Measurements from ENCODE around the gene HSD17B14. TPM values are rescaled to one million over a fixed set of nuclear protein-coding genes. Genes with fewer than 3 reads are reported as not detected.
"Not testable (repeated sequence)": the region's sequence is repeated elsewhere in the genome, so short reads cannot be mapped to it uniquely, and the experiment has no call there.

The HSD17B14 gene
- total RNA-seq, 2 experiments from 2014 or later = 0.31 TPM; not detected in 1

GRCh38 chr19:48768994-48769713, 67.1 kb downstream of the HSD17B14 start:
- Mint-ChIP-seq H3K27me3 (peaks cover 6% of the 10 kb centered on the region), H3K27ac (no peak overlapping the region), H3K36me3 (no peaks in the 10 kb centered on the region), H3K4me3 (no peak overlapping the region), H3K4me1 (ENCODE audit: low read depth) (no peaks in the 10 kb centered on the region), H3K9me3 (no peaks in the 10 kb centered on the region)
- intact Hi-C loops (cut with micrococcal nuclease) = no loop called here
- DNase-seq = no peak
- ChIA-PET CTCF (no interaction called here), POLR2A (interaction anchor here (0.7 kb wide), 2 partner anchors 10 to 32 kb away, joined by 4 to 7 read pairs; no protein-coding TSS in a partner anchor)

- CTCF ChIA-PET = interaction anchor here (0.7 kb wide), 1 partner anchor 21 kb away, joined by 3 read pairs; no protein-coding TSS in a partner anchor
- H3K36me3 Mint-ChIP-seq; H3K27me3 Mint-ChIP-seq; H3K4me1 Mint-ChIP-seq (ENCODE audit: low read depth); H3K9me3 Mint-ChIP-seq; intact Hi-C loops (cut with micrococcal nuclease); DNase-seq; H3K4me3 Mint-ChIP-seq; POLR2A ChIA-PET; H3K27ac Mint-ChIP-seq: not testable (repeated sequence)
Observed at GRCh38 chr19:48768171-48768753, 68.0 kb downstream of the HSD17B14 start.

GRCh38 chr19:48765816-48766215, 70.5 kb downstream of the HSD17B14 start:
- H3K27ac Mint-ChIP-seq; H3K9me3 Mint-ChIP-seq; H3K27me3 Mint-ChIP-seq; DNase-seq; POLR2A ChIA-PET; H3K36me3 Mint-ChIP-seq; intact Hi-C loops (cut with micrococcal nuclease); H3K4me3 Mint-ChIP-seq; H3K4me1 Mint-ChIP-seq (ENCODE audit: low read depth): not testable (repeated sequence)
- CTCF ChIA-PET = interaction anchor here (1.3 kb wide), 1 partner anchor 77 kb away, joined by 5 read pairs; no protein-coding TSS in a partner anchor

Other genes starting within 250 kb of the HSD17B14 start
- not detected for gene SPACA4, start 229.7 kb downstream of the HSD17B14 start, total RNA-seq
- gene FAM83E, start 221.4 kb downstream of the HSD17B14 start, total RNA-seq = 1 to 10 TPM; 2.2 to 2.4 TPM
- gene RPL18, start 217.3 kb downstream of the HSD17B14 start, total RNA-seq = 1,000 to 10,000 TPM; 2,095 to 2,140 TPM
- 10 to 100 TPM; 24.1 to 24.6 TPM for gene SPHK2, start 217.0 kb downstream of the HSD17B14 start, total RNA-seq
- 10 to 100 TPM in 1 of 2 experiments, 1 to 10 TPM in 1; 8.3 to 10.4 TPM for gene DBP, start 199.1 kb downstream of the HSD17B14 start, total RNA-seq
- gene CA11, start 190.3 kb downstream of the HSD17B14 start, total RNA-seq = 10 to 100 TPM; 12.7 to 15.9 TPM
- gene NTN5, start 163.5 kb downstream of the HSD17B14 start, total RNA-seq = under 1 TPM; 0.70 to 0.74 TPM
- gene FUT2, start 140.5 kb downstream of the HSD17B14 start, total RNA-seq = not detected
- gene MAMSTR, start 116.8 kb downstream of the HSD17B14 start, total RNA-seq = under 1 TPM; 0.76 to 0.85 TPM
- under 1 TPM; 0.19 TPM for gene RASIP1, start 95.9 kb downstream of the HSD17B14 start, total RNA-seq
- not detected for gene IZUMO1, start 89.6 kb downstream of the HSD17B14 start, total RNA-seq
- gene FUT1, start 83.8 kb downstream of the HSD17B14 start, total RNA-seq = under 1 TPM; 0.36 to 0.40 TPM
- gene FGF21, start 81.0 kb downstream of the HSD17B14 start, total RNA-seq = not detected
- gene BCAT2, start 25.5 kb downstream of the HSD17B14 start, total RNA-seq = 10 to 100 TPM; 59.8 to 61.5 TPM
- 10 to 100 TPM; 10.5 to 11.0 TPM for gene PLEKHA4, start 32.1 kb upstream of the HSD17B14 start, total RNA-seq
- gene PPP1R15A, start 35.9 kb upstream of the HSD17B14 start, total RNA-seq = 10 to 100 TPM; 49.7 to 52.0 TPM
- gene TULP2, start 62.3 kb upstream of the HSD17B14 start, total RNA-seq = under 1 TPM; 0.34 to 0.59 TPM
- 100 to 1,000 TPM; 154 to 159 TPM for gene NUCB1, start 63.8 kb upstream of the HSD17B14 start, total RNA-seq
- 1 to 10 TPM; 2.0 to 2.8 TPM for gene DHDH, start 97.2 kb upstream of the HSD17B14 start, total RNA-seq
- gene BAX, start 118.4 kb upstream of the HSD17B14 start, total RNA-seq = 100 to 1,000 TPM; 173 to 181 TPM
- gene FTL, start 128.8 kb upstream of the HSD17B14 start, total RNA-seq = 100 to 1,000 TPM; 870 to 900 TPM
- 10 to 100 TPM; 42.2 to 47.6 TPM for gene GYS1, start 156.8 kb upstream of the HSD17B14 start, total RNA-seq
- gene RUVBL2, start 157.4 kb upstream of the HSD17B14 start, total RNA-seq = 100 to 1,000 TPM; 107 to 109 TPM
- gene LHB, start 180.6 kb upstream of the HSD17B14 start, total RNA-seq = under 1 TPM in 1 of 2 experiments, not detected in 1; 0.48 TPM
- not detected for gene CGB3, start 187.8 kb upstream of the HSD17B14 start, total RNA-seq
- not detected for gene CGB2, start 195.4 kb upstream of the HSD17B14 start, total RNA-seq
- gene CGB1, start 200.4 kb upstream of the HSD17B14 start, total RNA-seq = not detected
- not detected for gene CGB5, start 207.4 kb upstream of the HSD17B14 start, total RNA-seq
- not detected for gene CGB8, start 212.6 kb upstream of the HSD17B14 start, total RNA-seq
- not detected for gene CGB7, start 221.3 kb upstream of the HSD17B14 start, total RNA-seq
- not detected for gene NTF4, start 228.3 kb upstream of the HSD17B14 start, total RNA-seq
- gene KCNA7, start 236.2 kb upstream of the HSD17B14 start, total RNA-seq = not detected
- 100 to 1,000 TPM; 180 to 190 TPM for gene SNRNP70, start 249.0 kb upstream of the HSD17B14 start, total RNA-seq

Measured in activated CD4-positive, alpha-beta memory T cell treated with anti-CD3 and anti-CD28 coated beads for 36 hours (primary cell).